Stimulated activated naive B cell treated with anti-CD40 and anti-IgM and Interleukin-4, amounts not matched to agents 10 μg/mL and 1 μg/mL and 100 μg/mL, for 72 hours (primary cell): ENCODE measurements around the gene SLC17A6.

Source experiments
- ATAC-seq, 2 donors: fragments of 150-1000 bp; cut with Tn5 transposase; replicated peaks; 2 replicates each; pipeline ENCODE4 v1.10.0; 2021; ENCODE audit warnings: moderate library complexity in 1 of 2
- DNase-seq: peaks from one replicate; pipeline ENCODE4 v3.0.0; 2021
- H3K27ac Mint-ChIP-seq: one replicate; pipeline ENCODE4 v1.8.0; 2022; ENCODE audit warnings: mild to moderate bottlenecking, mixed read lengths
- H3K27me3 Mint-ChIP-seq, 2 donors: one replicate each; pipeline ENCODE4 v1.8.0; 2022; ENCODE audit warnings: mixed read lengths in 2 of 2
- H3K36me3 Mint-ChIP-seq, 2 donors: one replicate each; pipeline ENCODE4 v1.8.0; 2022; ENCODE audit warnings: mixed read lengths in 2 of 2, mild to moderate bottlenecking in 1 of 2
- H3K4me1 Mint-ChIP-seq, 2 donors: one replicate each; pipeline ENCODE4 v1.8.0; 2022; ENCODE audit warnings: mixed read lengths in 2 of 2, mild to moderate bottlenecking in 1 of 2
- H3K4me3 Mint-ChIP-seq, 2 donors: one replicate each; pipeline ENCODE4 v1.8.0; 2022; ENCODE audit warnings: mild to moderate bottlenecking in 2 of 2, mixed read lengths in 2 of 2, moderate library complexity in 1 of 2
- H3K9me3 Mint-ChIP-seq, 2 donors: one replicate each; pipeline ENCODE4 v1.8.0; 2022; ENCODE audit warnings: mixed read lengths in 2 of 2, mild to moderate bottlenecking in 1 of 2

Gene SLC17A6

GRCh38 chr11:22344081-22344480, 5.9 kb downstream of the SLC17A6 start:
- Mint-ChIP-seq H3K9me3 (peaks cover 0 to 6% of the 10 kb centered on the region in 2 donors), H3K4me1 (peaks cover 16% of the 10 kb centered on the region in 2 donors), H3K4me3 (no peak overlapping the region), H3K36me3 (peaks cover 0 to 5% of the 10 kb centered on the region in 2 donors), H3K27ac (no peak overlapping the region), H3K27me3 (peaks cover 49 to 65% of the 10 kb centered on the region in 2 donors)
- no peak for ATAC-seq
- no peak for DNase-seq

GRCh38 chr11:22346282-22346681, 8.1 kb downstream of the SLC17A6 start:
- H3K27me3 Mint-ChIP-seq: peaks cover 39 to 52% of the 10 kb centered on the region in 2 donors
- no peak overlapping the region for H3K27ac Mint-ChIP-seq
- H3K9me3 Mint-ChIP-seq: no peaks in the 10 kb centered on the region
- H3K36me3 Mint-ChIP-seq: no peaks in the 10 kb centered on the region
- no peak overlapping the region for H3K4me3 Mint-ChIP-seq
- H3K4me1 Mint-ChIP-seq: peaks cover 10% of the 10 kb centered on the region in 2 donors
- ATAC-seq (no peak), DNase-seq (no peak)

GRCh38 chr11:22347857-22348487, 9.8 kb downstream of the SLC17A6 start:
- Mint-ChIP-seq H3K27ac (no peak overlapping the region), H3K27me3 (peaks cover 22 to 35% of the 10 kb centered on the region in 2 donors)

GRCh38 chr11:22349491-22349890, 11.3 kb downstream of the SLC17A6 start:
- ATAC-seq (no peak), DNase-seq (no peak)
- no peak overlapping the region for H3K27ac Mint-ChIP-seq
- H3K4me3 Mint-ChIP-seq: no peak overlapping the region
- H3K36me3 Mint-ChIP-seq: no peaks in the 10 kb centered on the region
- H3K9me3 Mint-ChIP-seq: no peaks in the 10 kb centered on the region
- peaks cover 17 to 20% of the 10 kb centered on the region in 2 donors for H3K27me3 Mint-ChIP-seq
- no peaks in the 10 kb centered on the region for H3K4me1 Mint-ChIP-seq

More at GRCh38 chr11:22347857-22348487, 9.8 kb downstream of the SLC17A6 start:
- ATAC-seq (no peak), DNase-seq (no peak)
- Mint-ChIP-seq H3K36me3 (no peaks in the 10 kb centered on the region), H3K4me1 (peaks cover 4 to 7% of the 10 kb centered on the region in 2 donors), H3K9me3 (no peaks in the 10 kb centered on the region), H3K4me3 (no peak overlapping the region)

GRCh38 chr11:22359295-22359694, 21.1 kb downstream of the SLC17A6 start:
- Mint-ChIP-seq H3K4me1 (no peaks in the 10 kb centered on the region), H3K27me3 (peaks cover 0 to 8% of the 10 kb centered on the region in 2 donors), H3K9me3 (no peaks in the 10 kb centered on the region), H3K36me3 (no peaks in the 10 kb centered on the region), H3K27ac (no peak overlapping the region), H3K4me3 (no peak overlapping the region)
- no peak for ATAC-seq
- no peak for DNase-seq

GRCh38 chr11:22371160-22371559, 33.0 kb downstream of the SLC17A6 start:
- H3K36me3 Mint-ChIP-seq: no peaks in the 10 kb centered on the region
- H3K27me3 Mint-ChIP-seq: no peaks in the 10 kb centered on the region
- H3K4me1 Mint-ChIP-seq: no peaks in the 10 kb centered on the region
- DNase-seq (no peak), ATAC-seq (no peak)
- H3K9me3 Mint-ChIP-seq: no peaks in the 10 kb centered on the region
- no peak overlapping the region for H3K27ac Mint-ChIP-seq
- H3K4me3 Mint-ChIP-seq: no peak overlapping the region

- DNase-seq: no peak
- no peak for ATAC-seq
- Mint-ChIP-seq H3K4me3 (no peak overlapping the region), H3K27ac (no peak overlapping the region), H3K27me3 (no peaks in the 10 kb centered on the region), H3K36me3 (no peaks in the 10 kb centered on the region), H3K4me1 (no peaks in the 10 kb centered on the region), H3K9me3 (no peaks in the 10 kb centered on the region)
Measured at GRCh38 chr11:22387126-22387525, 48.9 kb downstream of the SLC17A6 start.

GRCh38 chr11:22389526-22390282, 51.5 kb downstream of the SLC17A6 start:
- ATAC-seq: no peak
- Mint-ChIP-seq H3K27ac (no peak overlapping the region), H3K4me1 (no peaks in the 10 kb centered on the region)

GRCh38 chr11:22390283-22390655, 52.1 kb downstream of the SLC17A6 start:
- H3K27me3 Mint-ChIP-seq: no peaks in the 10 kb centered on the region
- ATAC-seq: no peak
- no peaks in the 10 kb centered on the region for H3K36me3 Mint-ChIP-seq
- no peaks in the 10 kb centered on the region for H3K9me3 Mint-ChIP-seq
- DNase-seq: no peak
- no peaks in the 10 kb centered on the region for H3K4me1 Mint-ChIP-seq
- H3K27ac Mint-ChIP-seq: no peak overlapping the region
- no peak overlapping the region for H3K4me3 Mint-ChIP-seq

More at GRCh38 chr11:22389526-22390282, 51.5 kb downstream of the SLC17A6 start:
- Mint-ChIP-seq H3K27me3 (no peaks in the 10 kb centered on the region), H3K9me3 (no peaks in the 10 kb centered on the region), H3K4me3 (no peak overlapping the region), H3K36me3 (no peaks in the 10 kb centered on the region)
- no peak for DNase-seq

GRCh38 chr11:22392561-22392960, 54.4 kb downstream of the SLC17A6 start:
- Mint-ChIP-seq H3K4me3 (no peak overlapping the region), H3K27ac (no peak overlapping the region), H3K9me3 (no peaks in the 10 kb centered on the region), H3K36me3 (no peaks in the 10 kb centered on the region), H3K4me1 (no peaks in the 10 kb centered on the region), H3K27me3 (no peaks in the 10 kb centered on the region)
- ATAC-seq (no peak), DNase-seq (no peak)

- no peak for DNase-seq
- H3K9me3 Mint-ChIP-seq: no peaks in the 10 kb centered on the region
- no peaks in the 10 kb centered on the region for H3K36me3 Mint-ChIP-seq
- H3K4me3 Mint-ChIP-seq: no peak overlapping the region
- no peak for ATAC-seq
- H3K4me1 Mint-ChIP-seq: no peaks in the 10 kb centered on the region
- H3K27ac Mint-ChIP-seq: no peak overlapping the region
- H3K27me3 Mint-ChIP-seq: no peaks in the 10 kb centered on the region
Measured at GRCh38 chr11:22405377-22405776, 67.2 kb downstream of the SLC17A6 start.

- no peak for DNase-seq
- Mint-ChIP-seq H3K4me3 (no peak overlapping the region), H3K27me3 (no peaks in the 10 kb centered on the region), H3K27ac (no peak overlapping the region), H3K4me1 (no peaks in the 10 kb centered on the region), H3K9me3 (no peaks in the 10 kb centered on the region), H3K36me3 (no peaks in the 10 kb centered on the region)
- no peak for ATAC-seq
Measured at GRCh38 chr11:22407267-22407666, 69.1 kb downstream of the SLC17A6 start.

- Mint-ChIP-seq H3K27ac (no peak overlapping the region), H3K4me1 (no peaks in the 10 kb centered on the region), H3K4me3 (no peak overlapping the region), H3K36me3 (no peaks in the 10 kb centered on the region), H3K27me3 (no peaks in the 10 kb centered on the region), H3K9me3 (no peaks in the 10 kb centered on the region)
- ATAC-seq: no peak
- DNase-seq: no peak
Measured at GRCh38 chr11:22407921-22408320, 69.7 kb downstream of the SLC17A6 start.

- DNase-seq: no peak
- no peak overlapping the region for H3K4me3 Mint-ChIP-seq
- ATAC-seq: no peak
- no peaks in the 10 kb centered on the region for H3K27me3 Mint-ChIP-seq
- no peaks in the 10 kb centered on the region for H3K4me1 Mint-ChIP-seq
- no peaks in the 10 kb centered on the region for H3K36me3 Mint-ChIP-seq
- H3K27ac Mint-ChIP-seq: no peak overlapping the region
- H3K9me3 Mint-ChIP-seq: no peaks in the 10 kb centered on the region
Measured at GRCh38 chr11:22415476-22415875, 77.3 kb downstream of the SLC17A6 start.

GRCh38 chr11:22416462-22416861, 78.3 kb downstream of the SLC17A6 start:
- no peak for DNase-seq
- Mint-ChIP-seq H3K27me3 (no peaks in the 10 kb centered on the region), H3K4me3 (no peak overlapping the region), H3K27ac (no peak overlapping the region), H3K36me3 (no peaks in the 10 kb centered on the region), H3K4me1 (no peaks in the 10 kb centered on the region), H3K9me3 (no peaks in the 10 kb centered on the region)
- no peak for ATAC-seq
